K562 (cell line): ENCODE data around the gene TIGD7. TPM values are rescaled to one million over a fixed set of nuclear protein-coding genes. Genes with fewer than 3 reads are reported as not detected.

ENCODE experiments used
- ELK1 ChIP-seq: sonication (generic); formaldehyde crosslinking; IDR thresholded peaks from 2 replicates; pipeline ENCODE4 v1.8.1; 2022; ENCODE audit warnings: missing genetic modification reagents
- ELK3 ChIP-seq: fragments of 450-650 bp; formaldehyde crosslinking; IDR thresholded peaks from 2 replicates; pipeline ENCODE4 v1.4.0; 2020; ENCODE audit warnings: mild to moderate bottlenecking
- GTF2A2 ChIP-seq: IDR thresholded peaks from 2 replicates; pipeline ENCODE4 v1.6.1; 2016; ENCODE audit warnings: mild to moderate bottlenecking, missing genetic modification characterization, missing compliant biosample characterization
- KAT2B ChIP-seq: IDR thresholded peaks from one replicate; pipeline ENCODE4 v1.6.1; 2012; ENCODE audit warnings: low read depth, mild to moderate bottlenecking, control low read depth, inconsistent platforms, low read length, moderate library complexity
- RAD21 ChIP-seq, 2 experiments: fragments of 250-450 bp in 1 of 2; fragments of 450-650 bp in 1 of 2; sonication (Bioruptor Pico) in 1 of 2; formaldehyde crosslinking in 1 of 2; IDR thresholded peaks in 1 of 2; conservative IDR thresholded peaks in 1 of 2; 2 replicates each; pipeline versions ENCODE4 v1.4.0 to v1.8.0; 2020 to 2022; ENCODE audit warnings: mild to moderate bottlenecking in 2 of 2, moderate library complexity in 1 of 2
- TAF15 ChIP-seq: fragments of 200-400 bp; formaldehyde crosslinking; IDR thresholded peaks from 2 replicates; pipeline ENCODE4 v1.6.1; 2017; ENCODE audit warnings: mild to moderate bottlenecking, low read depth, low read length, moderate library complexity
- polyA plus RNA-seq, 8 experiments: library from polyadenylated mRNA; depleted of rRNA in 4 of 8; stranded (reverse) in 5 of 8; unstranded in 3 of 8; fragments of >200 nt; fragmentation: Nextera tagmentation in 2 of 8; fragmentation: Illumina TruSeq in 1 of 8; extraction: Ambion mirVana in 2 of 8; extraction: Trizol in 1 of 8; gene quantifications; 2 replicates each; pipeline versions ENCODE4 v1.2.1 to v1.2.3, GENCODE V29; 2011 to 2014; ENCODE audit warnings: inconsistent platforms in 1 of 8, missing spikeins in 1 of 8
- total RNA-seq, 7 experiments: library from RNA; depleted of rRNA in 6 of 7; stranded (reverse); fragments of >200 nt in 6 of 7; fragmentation: Illumina TruSeq in 2 of 7; extraction: Trizol in 2 of 7; gene quantifications; 2 replicates each; pipeline versions ENCODE4 v1.2.1 to v1.2.3, GENCODE V29; 2011 to 2021; ENCODE audit warnings: low replicate concordance in 1 of 7
- TF ChIP-seq, protein P1 (sequence below), 3 experiments: IDR thresholded peaks in 2 of 3; conservative IDR thresholded peaks in 1 of 3; 2 replicates each; pipeline ENCODE4 v1.5.1; 2011 to 2012; ENCODE audit warnings: low read length in 3 of 3, mild to moderate bottlenecking in 3 of 3, control low read depth in 2 of 3, improper control_type of control experiment in 1 of 3, inconsistent platforms in 1 of 3, low read depth in 1 of 3, mixed read lengths in 1 of 3, moderate library complexity in 1 of 3; ENCODE audit not compliant: insufficient read depth in 2 of 3

TIGD7 gene
- total and polyA plus RNA-seq, 9 of the 15 experiments (the other 6 are each of a cell fraction or from before 2014, with no cell fraction given) = 0.84 to 10.7 (median 6.7) TPM

- TF ChIP-seq RAD21 (CRISPR knock-in tag; conservative IDR thresholded peaks at IDR 0.05 in 1 of 2, IDR thresholded peaks at IDR 0.05 in 1 of 2) = 0 out of 4 replicates have a peak, but pooled peaks of 1 of the 2 experiments have one; percentile 8
- no peak for TF ChIP-seq GTF2A2 (tag)
- no peak for TF ChIP-seq ELK1 (CRISPR knock-in tag)
- no peak for TF ChIP-seq TAF15
- TF ChIP-seq KAT2B = no peak
- no peak for TF ChIP-seq ELK3 (CRISPR knock-in tag)
- TF ChIP-seq, protein P1, sequence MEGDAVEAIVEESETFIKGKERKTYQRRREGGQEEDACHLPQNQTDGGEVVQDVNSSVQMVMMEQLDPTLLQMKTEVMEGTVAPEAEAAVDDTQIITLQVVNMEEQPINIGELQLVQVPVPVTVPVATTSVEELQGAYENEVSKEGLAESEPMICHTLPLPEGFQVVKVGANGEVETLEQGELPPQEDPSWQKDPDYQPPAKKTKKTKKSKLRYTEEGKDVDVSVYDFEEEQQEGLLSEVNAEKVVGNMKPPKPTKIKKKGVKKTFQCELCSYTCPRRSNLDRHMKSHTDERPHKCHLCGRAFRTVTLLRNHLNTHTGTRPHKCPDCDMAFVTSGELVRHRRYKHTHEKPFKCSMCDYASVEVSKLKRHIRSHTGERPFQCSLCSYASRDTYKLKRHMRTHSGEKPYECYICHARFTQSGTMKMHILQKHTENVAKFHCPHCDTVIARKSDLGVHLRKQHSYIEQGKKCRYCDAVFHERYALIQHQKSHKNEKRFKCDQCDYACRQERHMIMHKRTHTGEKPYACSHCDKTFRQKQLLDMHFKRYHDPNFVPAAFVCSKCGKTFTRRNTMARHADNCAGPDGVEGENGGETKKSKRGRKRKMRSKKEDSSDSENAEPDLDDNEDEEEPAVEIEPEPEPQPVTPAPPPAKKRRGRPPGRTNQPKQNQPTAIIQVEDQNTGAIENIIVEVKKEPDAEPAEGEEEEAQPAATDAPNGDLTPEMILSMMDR (IDR thresholded peaks at IDR 0.05 in 2 of 3, conservative IDR thresholded peaks at IDR 0.05 in 1 of 3; ENCODE audit: insufficient read depth in 2 of 3, low read depth in 1 of 3, low read length in 3 of 3) = peak; percentile 43 to 58 (median 48); a peak in 4 of 6 replicates
Observed at GRCh38 chr16:3266873-3267537, 38.2 kb downstream of the TIGD7 start (continued).
